Ishikawa (cell line): ENCODE data around the gene SLC25A12.

Experiments
- CEBPB ChIP-seq: IDR thresholded peaks from 2 replicates; pipeline ENCODE4 v1.6.1; 2012
- CREB1 ChIP-seq: IDR thresholded peaks from 2 replicates; pipeline ENCODE4 v1.6.1; 2012; ENCODE audit warnings: low read depth
- EGR1 ChIP-seq: IDR thresholded peaks from 2 replicates; pipeline ENCODE4 v1.6.1; 2012
- EP300 ChIP-seq: IDR thresholded peaks from 2 replicates; pipeline ENCODE4 v1.6.1; 2012; ENCODE audit warnings: borderline replicate concordance
- FOXM1 ChIP-seq: IDR thresholded peaks from 2 replicates; pipeline ENCODE4 v1.6.1; 2012; ENCODE audit warnings: low read depth, borderline replicate concordance
- MAX ChIP-seq: IDR thresholded peaks from 2 replicates; pipeline ENCODE4 v1.6.1; 2012
- NFIC ChIP-seq: IDR thresholded peaks from 2 replicates; pipeline ENCODE4 v1.6.1; 2012
- RAD21 ChIP-seq: IDR thresholded peaks from 2 replicates; pipeline ENCODE4 v1.6.1; 2012; ENCODE audit warnings: low read depth
- TAF1 ChIP-seq: IDR thresholded peaks from 2 replicates; pipeline ENCODE4 v1.6.1; 2012; ENCODE audit warnings: low read depth, mild to moderate bottlenecking
- TCF12 ChIP-seq: IDR thresholded peaks from 2 replicates; pipeline ENCODE4 v1.6.1; 2012; ENCODE audit warnings: low read depth
- TEAD4 ChIP-seq: IDR thresholded peaks from 2 replicates; pipeline ENCODE4 v1.6.1; 2012
- YY1 ChIP-seq: IDR thresholded peaks from 2 replicates; pipeline ENCODE4 v1.6.1; 2012; ENCODE audit warnings: low read depth
- ZBTB7A ChIP-seq: IDR thresholded peaks from 2 replicates; pipeline ENCODE4 v1.6.1; 2012; ENCODE audit warnings: low read depth
- TF ChIP-seq, protein P1 (sequence below): IDR thresholded peaks from 2 replicates; pipeline ENCODE4 v1.6.1; 2012; ENCODE audit warnings: low read depth, mild to moderate bottlenecking
- TF ChIP-seq, protein P2 (sequence below): IDR thresholded peaks from 2 replicates; pipeline ENCODE4 v1.6.1; 2012

Gene SLC25A12

GRCh38 chr2:171793691-171794678 is 100.1 kb downstream of the SLC25A12 start:
- TF ChIP-seq TCF12: no peak
- TF ChIP-seq EP300: no peak
- no peak for TF ChIP-seq NFIC
- no peak for TF ChIP-seq ZBTB7A
- TF ChIP-seq RAD21: no peak
- TF ChIP-seq TAF1: no peak
- TF ChIP-seq TEAD4: no peak
- no peak for TF ChIP-seq FOXM1
- no peak for TF ChIP-seq YY1
- TF ChIP-seq, protein P1, sequence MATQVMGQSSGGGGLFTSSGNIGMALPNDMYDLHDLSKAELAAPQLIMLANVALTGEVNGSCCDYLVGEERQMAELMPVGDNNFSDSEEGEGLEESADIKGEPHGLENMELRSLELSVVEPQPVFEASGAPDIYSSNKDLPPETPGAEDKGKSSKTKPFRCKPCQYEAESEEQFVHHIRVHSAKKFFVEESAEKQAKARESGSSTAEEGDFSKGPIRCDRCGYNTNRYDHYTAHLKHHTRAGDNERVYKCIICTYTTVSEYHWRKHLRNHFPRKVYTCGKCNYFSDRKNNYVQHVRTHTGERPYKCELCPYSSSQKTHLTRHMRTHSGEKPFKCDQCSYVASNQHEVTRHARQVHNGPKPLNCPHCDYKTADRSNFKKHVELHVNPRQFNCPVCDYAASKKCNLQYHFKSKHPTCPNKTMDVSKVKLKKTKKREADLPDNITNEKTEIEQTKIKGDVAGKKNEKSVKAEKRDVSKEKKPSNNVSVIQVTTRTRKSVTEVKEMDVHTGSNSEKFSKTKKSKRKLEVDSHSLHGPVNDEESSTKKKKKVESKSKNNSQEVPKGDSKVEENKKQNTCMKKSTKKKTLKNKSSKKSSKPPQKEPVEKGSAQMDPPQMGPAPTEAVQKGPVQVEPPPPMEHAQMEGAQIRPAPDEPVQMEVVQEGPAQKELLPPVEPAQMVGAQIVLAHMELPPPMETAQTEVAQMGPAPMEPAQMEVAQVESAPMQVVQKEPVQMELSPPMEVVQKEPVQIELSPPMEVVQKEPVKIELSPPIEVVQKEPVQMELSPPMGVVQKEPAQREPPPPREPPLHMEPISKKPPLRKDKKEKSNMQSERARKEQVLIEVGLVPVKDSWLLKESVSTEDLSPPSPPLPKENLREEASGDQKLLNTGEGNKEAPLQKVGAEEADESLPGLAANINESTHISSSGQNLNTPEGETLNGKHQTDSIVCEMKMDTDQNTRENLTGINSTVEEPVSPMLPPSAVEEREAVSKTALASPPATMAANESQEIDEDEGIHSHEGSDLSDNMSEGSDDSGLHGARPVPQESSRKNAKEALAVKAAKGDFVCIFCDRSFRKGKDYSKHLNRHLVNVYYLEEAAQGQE: no peak
- TF ChIP-seq MAX: no peak
- TF ChIP-seq CREB1: no peak
- no peak for TF ChIP-seq CEBPB
- TF ChIP-seq, protein P2, sequence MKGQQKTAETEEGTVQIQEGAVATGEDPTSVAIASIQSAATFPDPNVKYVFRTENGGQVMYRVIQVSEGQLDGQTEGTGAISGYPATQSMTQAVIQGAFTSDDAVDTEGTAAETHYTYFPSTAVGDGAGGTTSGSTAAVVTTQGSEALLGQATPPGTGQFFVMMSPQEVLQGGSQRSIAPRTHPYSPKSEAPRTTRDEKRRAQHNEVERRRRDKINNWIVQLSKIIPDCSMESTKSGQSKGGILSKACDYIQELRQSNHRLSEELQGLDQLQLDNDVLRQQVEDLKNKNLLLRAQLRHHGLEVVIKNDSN: no peak
- TF ChIP-seq EGR1: no peak

DNA sequence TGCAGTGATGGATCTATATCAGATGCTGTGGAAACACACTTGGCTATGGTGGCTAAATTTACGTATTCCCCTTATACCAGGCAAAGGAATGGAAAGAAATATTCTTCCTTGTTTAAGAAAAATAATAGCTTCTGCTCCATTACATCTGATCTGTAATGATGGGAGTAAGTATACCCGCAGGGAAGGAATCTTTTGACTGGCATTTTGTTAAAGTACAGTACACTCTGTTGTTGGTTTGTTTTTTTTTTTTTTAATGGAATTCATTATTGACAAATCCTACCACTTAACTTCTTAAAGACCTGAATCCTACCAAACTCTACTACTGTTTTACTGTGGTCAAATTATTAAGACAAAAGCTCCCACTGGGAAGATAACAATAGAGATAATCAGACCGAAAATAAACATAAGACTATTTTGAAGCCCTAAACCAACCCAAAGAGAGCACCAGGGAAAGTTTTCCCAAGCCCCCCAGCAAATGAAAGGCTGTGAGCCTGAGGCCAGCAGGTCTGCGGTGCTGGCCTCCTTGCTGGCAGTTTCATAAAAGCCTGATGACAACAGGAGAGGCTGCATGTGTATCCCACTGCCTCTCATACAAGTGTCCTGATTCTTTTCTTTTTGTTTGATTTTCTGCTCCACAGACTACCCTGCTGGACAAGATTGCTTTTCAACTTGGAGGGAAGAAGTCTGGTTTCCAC is 101.0 kb downstream of the SLC25A12 start:
- TF ChIP-seq TCF12 (no peak), EGR1 (no peak), TAF1 (no peak), YY1 (no peak), NFIC (no peak), CEBPB (no peak)
- TF ChIP-seq, protein P2: no peak

DNA sequence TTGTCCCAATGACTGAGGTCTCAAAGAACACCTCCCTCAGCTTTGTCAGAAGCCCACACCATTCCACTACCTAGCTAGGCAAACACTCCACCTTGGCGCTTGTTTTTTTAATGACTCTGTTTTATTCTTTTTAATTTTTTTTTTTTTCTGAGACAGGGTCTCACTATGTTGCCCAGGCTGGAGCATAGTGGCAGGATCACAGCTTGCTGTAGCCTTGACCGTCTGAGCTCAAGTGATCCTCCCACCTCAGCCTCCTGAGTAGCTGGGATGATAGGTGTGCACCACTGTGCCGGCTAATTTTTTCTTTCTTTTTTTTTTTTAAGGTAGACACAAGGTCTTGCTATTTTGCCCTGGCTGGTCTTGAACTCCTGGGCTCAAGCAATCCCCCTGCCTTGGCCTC is 101.9 kb downstream of the SLC25A12 start:
- no peak for TF ChIP-seq TCF12
- no peak for TF ChIP-seq TAF1
- TF ChIP-seq NFIC: no peak
- no peak for TF ChIP-seq CREB1
- no peak for TF ChIP-seq EGR1
- no peak for TF ChIP-seq CEBPB
- TF ChIP-seq FOXM1: no peak
- TF ChIP-seq YY1: no peak
- no peak for TF ChIP-seq TEAD4
- no peak for TF ChIP-seq RAD21
- TF ChIP-seq ZBTB7A: no peak
- TF ChIP-seq, protein P1: no peak
- TF ChIP-seq MAX: no peak
- TF ChIP-seq EP300: no peak
- TF ChIP-seq, protein P2: no peak

- no peak for TF ChIP-seq MAX
- TF ChIP-seq NFIC: no peak
- no peak for TF ChIP-seq CEBPB
- no peak for TF ChIP-seq TEAD4
- no peak for TF ChIP-seq EGR1
- no peak for TF ChIP-seq TAF1
- no peak for TF ChIP-seq FOXM1
- TF ChIP-seq RAD21: no peak
- TF ChIP-seq ZBTB7A: no peak
- TF ChIP-seq, protein P2: no peak
- TF ChIP-seq TCF12: no peak
- TF ChIP-seq, protein P1: no peak
- no peak for TF ChIP-seq EP300
- TF ChIP-seq CREB1: no peak
- TF ChIP-seq YY1: no peak
Measured at GRCh38 chr2:171791361-171791760, 102.7 kb downstream of the SLC25A12 start.
